ENCODE measurements around the gene ST7. TPM values are rescaled to one million over a fixed set of nuclear protein-coding genes. Genes with fewer than 3 reads are reported as not detected.
"Not testable (repeated sequence)": the region's sequence is repeated elsewhere in the genome, so short reads cannot be mapped to it uniquely, and the experiment has no call there.

The ST7 gene
- total RNA-seq, 2 experiments from 2014 or later, result 4.9 to 5.4 TPM

- no peaks in the 10 kb centered on the region for H3K27me3 ChIP-seq (ENCODE audit: control insufficient read depth in 1 of 2, insufficient read depth in 2 of 2, low read length in 2 of 2)
- no peaks in the 10 kb centered on the region for H3K9me3 ChIP-seq (ENCODE audit: control insufficient read depth in 1 of 2, insufficient read depth in 1 of 2, low read length in 2 of 2)
- Mint-ChIP-seq H3K27me3 (no peaks in the 10 kb centered on the region), H3K4me3 (peak overlapping the region; percentile 98), H3K27ac (peak overlapping the region; percentile 81), H3K36me3 (ENCODE audit: low read depth) (peaks cover 6% of the 10 kb centered on the region), H3K9me3 (no peaks in the 10 kb centered on the region), H3K4me1 (ENCODE audit: low read depth) (peaks cover 31% of the 10 kb centered on the region)
- ATAC-seq (ENCODE audit: poor library complexity) (no peak), DNase-seq (peak in 2 of 14 experiments; percentile 13 to 15)
- no peak for TF ChIP-seq CTCF (IDR thresholded peaks at IDR 0.05)
- H3K4me3 ChIP-seq (ENCODE audit: low read length), result no peak overlapping the region
- ChIA-PET CTCF (interaction anchor here (1.2 kb wide), 1 partner anchor 26 kb away, joined by 3 read pairs; no protein-coding TSS in a partner anchor), POLR2A (interaction anchor here (1.5 kb wide), 1 partner anchor 51 kb away, joined by 5 read pairs; no protein-coding TSS in a partner anchor)
- no peaks in the 10 kb centered on the region for H3K36me3 ChIP-seq (ENCODE audit: insufficient read depth, low read length)
- H3K4me1 ChIP-seq (ENCODE audit: insufficient read depth, low read length), result peaks cover 16% of the 10 kb centered on the region
- intact Hi-C loops (cut with DNase I, micrococcal nuclease), result loop anchor here in 1 of 2 experiments (2.0 to 5.0 kb wide), 2 partner anchors 95 to 749 kb away; no protein-coding TSS in a partner anchor
- H3K27ac ChIP-seq (ENCODE audit: low read depth in 1 of 2, low read length in 2 of 2), result peak overlapping the region in 1 of 2 donors; percentile 6
These were observed 2.6 kb downstream of the ST7 start for GRCh38 chr7:116955801-116956476.

GRCh38 chr7:116956477-116956804 lies 3.1 kb downstream of the ST7 start:
- intact Hi-C loops (cut with DNase I, micrococcal nuclease), result loop anchor here in 1 of 2 experiments (5.0 kb wide), 1 partner anchor 749 kb away; no protein-coding TSS in a partner anchor
- no peak for TF ChIP-seq CTCF (IDR thresholded peaks at IDR 0.05)
- H3K36me3 ChIP-seq (ENCODE audit: insufficient read depth, low read length), result no peaks in the 10 kb centered on the region
- Mint-ChIP-seq H3K27ac (no peak overlapping the region), H3K9me3 (no peaks in the 10 kb centered on the region), H3K36me3 (ENCODE audit: low read depth) (peaks cover 6% of the 10 kb centered on the region), H3K4me1 (ENCODE audit: low read depth) (peaks cover 31% of the 10 kb centered on the region), H3K4me3 (peak overlapping the region; percentile 12), H3K27me3 (no peaks in the 10 kb centered on the region)
- ChIA-PET CTCF (interaction anchor here (0.7 to 1.2 kb wide), 2 partner anchors 26 to 29 kb away, joined by 3 read pairs; no protein-coding TSS in a partner anchor), POLR2A (interaction anchor here (1.5 kb wide), 1 partner anchor 51 kb away, joined by 5 read pairs; no protein-coding TSS in a partner anchor)
- H3K27me3 ChIP-seq (ENCODE audit: control insufficient read depth in 1 of 2, insufficient read depth in 2 of 2, low read length in 2 of 2), result no peaks in the 10 kb centered on the region
- H3K4me3 ChIP-seq (ENCODE audit: low read length), result no peak overlapping the region
- H3K27ac ChIP-seq (ENCODE audit: low read depth in 1 of 2, low read length in 2 of 2), result no peak overlapping the region
- ATAC-seq (ENCODE audit: poor library complexity) (no peak), DNase-seq (no peak)
- H3K9me3 ChIP-seq (ENCODE audit: control insufficient read depth in 1 of 2, insufficient read depth in 1 of 2, low read length in 2 of 2), result no peaks in the 10 kb centered on the region
- H3K4me1 ChIP-seq (ENCODE audit: insufficient read depth, low read length), result peaks cover 16% of the 10 kb centered on the region

- no peak overlapping the region for H3K4me3 ChIP-seq (ENCODE audit: low read length)
- H3K4me3 Mint-ChIP-seq, result no peak overlapping the region
- no peaks in the 10 kb centered on the region for H3K27me3 Mint-ChIP-seq
- intact Hi-C loops (cut with DNase I, micrococcal nuclease), result loop anchor here in 1 of 2 experiments (5.0 kb wide), 1 partner anchor 751 kb away; no protein-coding TSS in a partner anchor
- peaks cover 6% of the 10 kb centered on the region for H3K36me3 Mint-ChIP-seq (ENCODE audit: low read depth)
- H3K27ac ChIP-seq (ENCODE audit: low read depth in 1 of 2, low read length in 2 of 2), result no peak overlapping the region
- H3K27me3 ChIP-seq (ENCODE audit: control insufficient read depth in 1 of 2, insufficient read depth in 2 of 2, low read length in 2 of 2), result no peaks in the 10 kb centered on the region
- CTCF ChIA-PET, result interaction anchor here (0.7 kb wide), 1 partner anchor 101 kb away, joined by 4 read pairs; no protein-coding TSS in a partner anchor
- H3K9me3 Mint-ChIP-seq, result no peaks in the 10 kb centered on the region
- no peak for DNase-seq
- no peak overlapping the region for H3K27ac Mint-ChIP-seq
- H3K36me3 ChIP-seq (ENCODE audit: insufficient read depth, low read length), result no peaks in the 10 kb centered on the region
- peaks cover 36% of the 10 kb centered on the region for H3K4me1 Mint-ChIP-seq (ENCODE audit: low read depth)
- no peak for TF ChIP-seq CTCF (IDR thresholded peaks at IDR 0.05)
- ATAC-seq (ENCODE audit: poor library complexity), result no peak
- POLR2A ChIA-PET, result no interaction called here
- peaks cover 13% of the 10 kb centered on the region for H3K4me1 ChIP-seq (ENCODE audit: insufficient read depth, low read length)
- H3K9me3 ChIP-seq (ENCODE audit: control insufficient read depth in 1 of 2, insufficient read depth in 1 of 2, low read length in 2 of 2), result no peaks in the 10 kb centered on the region
These were observed 4.6 kb downstream of the ST7 start for GRCh38 chr7:116957874-116958273.

GRCh38 chr7:116961966-116962673 lies 8.8 kb downstream of the ST7 start:
- POLR2A ChIA-PET, result not testable (repeated sequence)

More at GRCh38 chr7:116961966-116962673, 8.8 kb downstream of the ST7 start:
- H3K4me1 ChIP-seq (ENCODE audit: insufficient read depth, low read length); CTCF ChIA-PET; H3K4me3 Mint-ChIP-seq; H3K4me1 Mint-ChIP-seq (ENCODE audit: low read depth); H3K27ac ChIP-seq (ENCODE audit: low read depth in 1 of 2, low read length in 2 of 2); H3K9me3 Mint-ChIP-seq; H3K27me3 ChIP-seq (ENCODE audit: control insufficient read depth in 1 of 2, insufficient read depth in 2 of 2, low read length in 2 of 2); ATAC-seq (ENCODE audit: poor library complexity); intact Hi-C loops (cut with DNase I, micrococcal nuclease); H3K27me3 Mint-ChIP-seq; H3K36me3 Mint-ChIP-seq (ENCODE audit: low read depth); H3K4me3 ChIP-seq (ENCODE audit: low read length); H3K36me3 ChIP-seq (ENCODE audit: insufficient read depth, low read length); H3K27ac Mint-ChIP-seq; H3K9me3 ChIP-seq (ENCODE audit: control insufficient read depth in 1 of 2, insufficient read depth in 1 of 2, low read length in 2 of 2): not testable (repeated sequence)
- peak in 2 of 14 experiments; percentile 11 to 51 for DNase-seq
